ENCODE measurements around the gene TLE6.
"Not testable (repeated sequence)": the region's sequence is repeated elsewhere in the genome, so short reads cannot be mapped to it uniquely, and the experiment has no call there.

The TLE6 gene

DNA sequence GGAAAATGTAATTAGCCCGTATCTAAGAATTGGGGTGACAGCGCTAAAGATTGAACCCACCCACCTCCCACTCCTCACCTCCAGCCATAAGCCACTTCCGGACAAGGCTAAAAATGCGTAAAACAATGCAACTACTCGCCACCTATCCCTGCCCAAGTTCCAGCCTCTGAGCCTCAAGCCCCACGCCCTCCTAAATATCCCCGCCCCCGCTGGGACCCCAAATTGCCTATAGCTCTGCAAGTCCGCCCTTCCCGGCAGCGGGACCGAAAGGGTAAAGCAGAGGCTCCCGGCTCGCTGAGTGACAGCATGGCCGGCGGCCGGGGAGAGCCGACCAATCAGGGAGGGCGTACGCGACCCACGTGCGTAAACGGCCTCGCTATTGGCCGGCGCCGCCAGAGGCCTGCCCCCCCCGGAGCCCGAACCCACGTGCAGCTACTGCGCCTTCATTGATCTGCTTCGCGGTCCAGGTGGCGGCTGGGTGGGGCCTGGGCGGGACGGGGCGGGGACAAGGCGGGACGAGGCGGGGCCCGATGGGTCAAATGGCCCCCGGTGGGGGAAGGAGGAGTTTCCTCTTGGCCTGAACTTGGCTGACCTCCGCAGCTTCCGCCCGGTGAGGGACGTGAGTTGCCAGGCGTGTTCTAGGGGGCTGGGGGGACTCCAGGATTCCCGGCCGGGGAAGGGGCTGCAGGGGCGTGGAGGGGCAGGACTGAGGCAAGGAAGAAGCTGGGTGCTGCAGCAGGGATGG lies at the start of gene TLE6:
TSS of gene TLE6 (plus strand) at position 564 of the 745 bp plus-strand sequence. CDS start 670 bp downstream, outside the sequence.
- DNase-seq = peak; percentile 95 to 96

DNA sequence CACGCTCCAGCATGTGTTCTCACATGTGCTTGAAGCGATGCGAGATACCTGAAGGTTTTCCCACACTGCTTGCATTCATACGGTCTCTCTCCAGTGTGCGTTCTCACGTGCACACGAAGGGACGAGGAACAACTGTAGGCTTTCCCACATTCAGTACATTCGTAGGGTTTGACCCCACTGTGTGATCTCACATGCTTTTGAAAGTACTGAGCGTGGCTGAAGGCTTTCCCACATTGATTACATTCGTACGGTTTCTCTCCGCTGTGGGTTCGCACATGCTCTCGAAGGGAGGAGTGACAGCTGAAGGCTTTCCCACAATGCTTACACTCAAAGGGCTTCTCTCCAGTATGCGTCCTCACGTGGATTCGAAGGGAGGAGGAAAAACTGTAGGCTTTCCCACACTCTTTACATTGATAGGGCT lies 43.9 kb upstream of the TLE6 start:
- no peak for DNase-seq

DNA sequence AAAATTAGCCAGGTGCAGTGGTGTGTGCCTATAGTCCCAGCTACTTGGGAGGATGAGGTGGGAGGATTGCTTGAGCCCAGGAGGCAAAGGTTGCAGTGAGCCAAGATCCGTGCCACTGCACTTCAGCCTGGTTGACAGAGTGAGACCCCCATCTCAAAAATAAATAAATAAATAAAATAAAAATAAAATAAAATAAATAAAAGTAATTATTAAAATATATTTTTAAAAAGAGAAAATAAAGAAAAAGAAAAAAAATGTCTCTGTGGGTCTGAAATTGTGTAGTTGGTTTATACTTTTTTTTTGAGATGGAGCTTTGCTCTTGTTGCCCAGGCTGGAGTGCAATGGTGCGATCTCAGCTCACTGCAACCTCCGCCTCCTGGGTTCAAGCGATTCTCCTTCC lies 41.5 kb upstream of the TLE6 start:
- DNase-seq = not testable (repeated sequence)

DNA sequence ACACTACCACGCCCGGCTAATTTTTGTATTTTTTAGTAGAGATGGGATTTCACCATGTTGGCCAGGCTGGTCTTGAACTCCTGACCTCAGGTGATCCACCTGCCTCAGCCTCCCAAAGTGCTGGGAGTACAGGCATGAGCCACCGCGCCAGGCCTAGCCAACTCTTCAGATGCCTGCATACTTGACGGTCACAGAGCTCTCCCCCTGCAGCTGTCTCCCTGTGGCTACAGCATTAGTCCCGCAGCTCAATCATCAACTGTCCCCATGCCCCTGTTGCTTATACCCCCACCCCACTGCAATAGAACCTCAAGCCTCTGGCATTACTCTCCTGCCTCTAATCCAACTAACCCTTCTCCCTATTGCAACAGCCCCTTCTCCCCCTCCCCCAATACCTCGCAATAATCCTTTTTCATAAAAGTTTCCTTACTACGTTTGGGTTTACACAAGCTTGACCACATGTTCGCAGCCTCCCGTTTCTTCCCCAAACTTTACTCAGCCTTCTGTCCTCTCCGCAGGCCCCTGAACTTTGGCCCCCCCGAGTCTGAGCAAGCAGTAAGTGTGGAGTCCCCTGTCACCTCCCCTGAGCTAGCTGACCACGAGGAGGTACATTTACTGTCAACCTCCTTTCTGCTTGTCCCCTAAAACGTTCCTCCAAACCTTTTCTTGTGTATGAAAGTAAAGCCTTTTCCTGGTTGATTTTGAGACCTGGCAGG lies 34.3 kb upstream of the TLE6 start:
- DNase-seq = no peak

DNA sequence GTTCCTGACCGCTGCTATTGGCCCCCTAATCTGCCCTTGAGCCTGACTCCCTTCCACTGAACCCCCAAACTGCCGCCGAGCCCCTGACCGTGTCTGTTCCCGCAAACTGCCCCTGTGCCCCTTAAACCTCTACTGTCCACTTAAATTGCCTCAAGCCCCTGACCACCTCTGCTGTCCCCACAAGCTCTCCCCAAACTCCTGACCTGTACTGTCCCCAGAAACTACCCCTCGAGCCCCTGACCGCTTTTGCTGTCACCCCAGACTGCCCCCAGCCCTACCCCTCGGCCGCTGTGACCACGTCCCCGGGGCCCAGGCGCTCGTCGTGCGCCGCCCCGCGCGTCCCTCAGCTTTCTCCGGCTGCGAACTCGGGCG lies 33.0 kb upstream of the TLE6 start:
- DNase-seq = no peak

DNA sequence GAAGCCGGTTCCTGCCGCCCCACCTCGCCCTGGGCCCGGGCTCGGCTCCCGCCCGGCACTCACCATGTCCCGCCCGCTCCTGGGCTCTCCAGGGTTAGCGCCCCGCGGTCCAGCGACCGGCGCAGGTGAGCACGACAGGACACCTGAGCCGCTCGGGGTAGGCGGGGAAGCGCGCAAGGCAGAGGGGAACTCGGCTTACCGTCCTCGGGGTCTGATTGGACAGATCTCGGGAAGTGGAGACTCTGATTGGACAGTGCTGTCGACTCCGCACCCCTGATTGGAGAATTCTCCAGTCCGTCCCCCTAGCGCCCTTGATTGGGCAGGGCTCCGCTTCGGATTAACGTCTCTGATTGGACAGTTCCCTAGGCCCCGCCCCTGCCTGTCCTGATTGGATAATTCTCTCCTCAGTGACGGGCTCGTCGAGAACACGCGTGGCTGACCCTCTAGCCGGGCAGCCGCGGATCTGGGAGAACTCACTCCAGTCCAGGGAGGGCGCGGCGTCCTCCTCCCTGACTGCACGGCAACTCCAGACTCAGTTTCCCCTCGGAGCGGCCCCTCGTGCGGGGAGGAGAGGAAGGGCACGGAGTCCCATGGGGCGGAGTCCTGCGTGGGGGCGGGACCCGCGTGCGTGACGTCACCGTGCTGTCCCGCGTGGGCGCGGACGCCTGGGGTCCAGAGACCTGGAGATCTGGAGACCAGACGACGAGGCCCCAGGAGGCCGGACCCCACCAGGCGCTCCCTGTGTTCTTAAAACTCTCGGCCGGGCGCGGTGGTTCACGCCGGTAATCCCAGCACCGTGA lies 32.4 kb upstream of the TLE6 start, which contains the start of gene ZNF77:
TSS of gene ZNF77 (minus strand) at position 197 of the 800 bp plus-strand sequence. CDS start at position 66, 131 bp downstream.
- peak; percentile 99 for DNase-seq

DNA sequence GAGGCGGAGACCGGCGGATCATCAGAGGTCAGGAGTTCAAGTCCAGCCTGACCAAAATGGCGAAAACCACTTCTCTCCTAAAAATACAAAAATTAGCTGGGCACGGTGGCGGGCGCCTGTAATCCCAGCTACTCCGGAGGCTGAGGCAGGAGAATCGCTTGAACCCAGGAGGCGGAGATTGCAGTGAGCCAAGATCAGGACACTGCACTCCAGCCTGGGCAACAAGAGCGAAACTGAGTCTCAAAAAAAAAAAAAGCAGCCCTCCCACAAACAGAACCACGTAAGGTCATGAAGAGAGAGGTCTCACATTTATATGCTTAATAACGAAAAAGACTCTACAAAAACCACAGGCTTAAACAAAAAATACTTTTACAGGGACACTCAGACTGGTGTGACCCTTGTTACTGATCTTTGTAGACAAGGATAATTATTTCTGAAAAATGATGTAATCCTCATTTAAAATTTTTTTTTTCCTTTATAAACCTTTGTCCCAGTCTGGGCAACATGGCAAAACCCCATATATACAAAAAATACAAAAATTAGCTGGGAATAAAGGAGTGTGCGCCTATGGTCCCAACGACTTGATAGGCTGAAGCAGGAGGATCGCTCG lies 31.7 kb upstream of the TLE6 start:
- DNase-seq = no peak

DNA sequence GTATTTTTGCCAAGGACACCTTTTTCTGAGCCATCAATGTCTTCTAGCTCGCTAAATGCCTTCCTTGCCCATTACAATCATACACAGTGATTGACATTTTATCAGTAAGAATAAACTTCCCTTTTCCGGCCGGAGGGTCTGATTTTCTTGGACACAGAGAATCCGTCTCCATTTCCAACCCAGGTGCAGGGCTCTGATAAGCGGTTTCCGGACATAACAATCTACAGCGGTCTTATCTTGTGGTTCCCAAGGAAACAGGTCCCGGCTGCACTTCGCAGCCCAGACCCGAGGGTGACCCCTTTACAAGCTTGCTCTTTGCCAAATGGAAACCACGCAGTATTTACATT lies 27.5 kb upstream of the TLE6 start:
- DNase-seq = peak in 1 of 2 donors; percentile 2

DNA sequence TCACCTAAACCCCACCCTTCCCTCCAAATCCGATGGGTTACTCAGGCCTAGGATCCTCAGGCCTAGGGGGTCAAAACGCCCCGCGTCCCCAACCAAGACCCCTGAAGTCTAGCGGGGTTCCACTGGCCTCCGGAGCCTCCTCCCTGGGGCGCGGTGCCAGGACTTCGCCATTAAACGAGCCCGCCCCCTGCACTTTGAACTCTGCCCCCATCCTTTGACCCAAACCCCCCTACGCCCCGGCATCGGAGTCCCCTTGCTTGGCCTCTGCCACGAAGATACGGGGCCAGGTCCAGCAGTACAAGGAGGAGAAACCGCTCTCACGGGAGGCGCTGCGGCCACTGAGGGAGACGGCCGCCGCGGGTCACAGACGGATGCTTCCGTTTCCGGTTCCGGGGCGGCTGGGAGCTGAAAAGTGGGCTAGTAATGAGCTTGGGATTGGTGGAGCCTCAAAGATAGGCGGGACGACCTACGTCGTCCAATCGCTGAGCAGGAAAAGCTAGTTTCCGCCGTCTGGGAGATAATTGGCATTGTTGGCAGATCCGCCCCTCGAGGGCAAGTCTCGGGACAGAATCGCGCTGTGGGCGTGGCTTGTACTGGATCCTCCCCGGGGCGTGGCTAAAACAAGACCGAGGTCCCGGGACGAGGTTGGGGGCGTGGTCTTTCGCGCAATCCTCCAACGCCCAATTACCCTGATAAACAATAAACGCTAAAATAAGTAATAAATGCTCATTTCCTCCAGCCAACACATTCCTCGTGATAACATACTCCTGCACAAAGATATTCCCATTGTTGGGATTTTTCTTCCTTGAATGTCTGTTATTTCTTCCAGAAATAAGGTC lies 26.9 kb upstream of the TLE6 start:
- peak; percentile 100 for DNase-seq

DNA sequence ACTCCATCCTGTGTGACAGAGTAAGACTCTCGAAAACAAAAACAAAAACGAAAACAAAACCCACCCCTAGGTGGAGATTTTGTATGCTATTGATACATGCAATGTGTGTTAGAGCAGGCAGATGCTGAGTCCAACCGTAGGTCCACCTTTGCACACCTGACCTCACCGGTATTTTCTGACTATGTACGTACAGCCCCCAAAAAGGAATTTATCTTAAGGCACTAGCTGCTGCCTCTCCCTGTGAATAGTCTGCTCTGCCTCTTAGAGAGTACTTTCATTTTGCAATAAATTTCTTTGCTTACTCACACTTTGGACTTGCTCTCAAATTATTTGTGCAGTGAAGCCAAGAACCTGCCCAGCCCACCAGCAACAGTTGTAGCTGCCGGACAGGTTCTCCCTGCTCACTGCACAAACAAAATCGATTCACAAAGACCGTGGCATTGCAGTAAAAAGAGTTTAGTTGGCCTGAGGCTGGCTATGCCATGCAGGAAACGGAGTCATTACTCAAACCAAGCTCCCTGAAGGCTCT lies 24.3 kb upstream of the TLE6 start:
- DNase-seq = no peak

DNA sequence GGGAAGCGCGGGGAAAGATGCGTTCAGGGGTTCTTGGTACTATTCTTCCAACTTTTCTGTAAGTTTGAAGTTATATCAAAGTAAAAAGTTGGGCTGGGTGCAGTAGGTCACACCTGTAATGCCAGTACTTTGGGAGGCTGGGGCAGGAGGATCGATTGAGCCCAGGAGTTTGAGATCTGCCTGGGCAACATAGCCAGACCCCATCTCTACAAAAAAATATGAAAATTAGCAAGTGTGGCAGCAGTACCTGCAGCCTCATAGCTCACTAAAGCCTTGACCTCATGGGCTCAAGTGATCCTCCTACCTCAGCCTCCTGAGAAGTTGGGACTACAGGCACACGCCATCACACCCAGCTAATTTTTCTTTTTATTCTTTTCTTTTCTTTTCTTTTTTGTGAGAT lies 20.2 kb upstream of the TLE6 start:
- no peak for DNase-seq

DNA sequence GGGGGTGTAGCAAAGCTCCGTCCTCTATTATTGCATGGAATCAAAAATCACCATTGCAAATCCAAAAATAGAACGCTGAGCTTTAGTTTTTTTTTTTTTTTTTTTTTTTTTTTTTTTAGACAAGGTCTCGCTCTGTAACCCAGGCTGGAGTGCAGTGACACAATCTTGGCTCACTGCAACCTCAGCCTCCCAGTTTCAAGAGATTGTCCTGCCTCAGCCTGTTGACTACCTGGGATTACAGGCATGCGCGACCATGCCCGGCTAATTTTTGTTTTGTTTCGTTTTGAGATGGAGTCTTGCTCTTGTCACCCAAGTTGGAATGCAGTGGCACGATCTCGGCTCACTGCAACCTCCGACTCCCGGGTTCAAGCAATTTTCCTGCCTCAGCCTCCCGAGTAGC lies 17.2 kb upstream of the TLE6 start:
- DNase-seq = no peak

DNA sequence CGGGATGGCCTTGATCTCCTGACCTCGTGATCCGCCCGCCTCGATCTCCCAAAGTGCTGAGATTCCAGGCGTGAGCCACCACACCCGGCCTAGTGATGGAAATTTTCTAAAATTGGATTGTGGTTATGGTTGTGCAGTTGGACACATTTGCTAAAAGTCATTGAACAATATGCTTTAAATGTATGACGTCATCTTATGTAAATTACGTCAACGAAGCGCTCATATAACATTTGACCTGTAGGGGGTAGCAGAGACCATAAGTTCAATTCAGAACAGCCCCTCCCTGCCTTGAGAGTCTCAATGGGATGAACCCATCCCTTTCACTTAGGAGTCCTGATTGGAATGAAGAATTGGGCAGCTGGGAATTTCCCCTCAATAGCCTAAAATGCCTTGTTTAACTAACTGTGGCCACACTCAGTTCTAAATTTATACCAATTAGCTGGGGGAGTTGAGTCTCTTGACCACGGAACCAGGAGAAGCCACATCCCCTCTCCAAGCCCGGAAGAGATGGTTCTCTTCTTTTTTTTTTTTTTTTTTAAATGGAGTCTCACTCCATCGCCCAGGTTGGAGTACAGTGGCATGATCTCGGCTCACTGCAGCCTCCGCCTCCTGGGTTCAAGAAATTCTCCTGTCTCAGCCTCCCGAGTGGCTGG lies 15.2 kb upstream of the TLE6 start:
- peak; percentile 58 to 87 for DNase-seq

DNA sequence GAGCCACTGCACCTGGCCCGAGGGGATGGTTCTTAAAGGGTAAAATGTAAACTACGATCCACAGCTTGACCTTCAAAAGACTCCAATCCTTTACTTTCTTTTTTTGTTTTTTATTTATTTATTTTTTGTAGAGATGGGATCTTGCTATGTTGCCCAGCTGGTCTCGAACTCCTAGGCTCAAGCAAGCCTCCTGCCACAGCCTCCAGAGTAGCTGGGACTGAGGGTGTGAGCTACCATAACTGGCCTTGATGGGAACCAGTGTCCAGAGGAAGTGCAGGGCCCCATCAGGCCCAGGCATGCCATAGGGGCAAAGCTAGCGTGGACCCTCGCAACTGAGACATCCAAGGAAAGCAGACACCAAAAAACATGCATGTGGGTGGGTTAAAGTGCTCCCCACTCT lies 14.2 kb upstream of the TLE6 start:
- DNase-seq = no peak

DNA sequence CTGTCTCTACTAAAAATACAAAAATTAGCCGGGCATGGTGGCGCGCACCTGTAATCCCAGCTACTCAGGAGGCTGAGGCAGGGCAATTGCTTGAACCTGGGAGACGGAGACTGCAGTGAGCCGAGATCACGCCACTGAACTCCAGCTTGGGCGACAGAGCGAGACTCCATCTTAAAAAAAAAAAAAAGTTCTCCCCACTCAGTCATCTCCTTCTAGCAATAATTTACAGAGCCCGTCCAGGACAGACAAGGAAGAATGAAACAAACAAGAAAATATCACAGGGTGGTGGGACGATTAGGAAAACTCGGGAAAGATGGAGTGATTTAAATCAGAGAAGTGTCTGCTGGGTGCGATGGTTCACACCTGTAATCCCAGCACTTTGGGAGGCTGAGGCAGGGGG lies 13.7 kb upstream of the TLE6 start:
- DNase-seq = not testable (repeated sequence)

DNA sequence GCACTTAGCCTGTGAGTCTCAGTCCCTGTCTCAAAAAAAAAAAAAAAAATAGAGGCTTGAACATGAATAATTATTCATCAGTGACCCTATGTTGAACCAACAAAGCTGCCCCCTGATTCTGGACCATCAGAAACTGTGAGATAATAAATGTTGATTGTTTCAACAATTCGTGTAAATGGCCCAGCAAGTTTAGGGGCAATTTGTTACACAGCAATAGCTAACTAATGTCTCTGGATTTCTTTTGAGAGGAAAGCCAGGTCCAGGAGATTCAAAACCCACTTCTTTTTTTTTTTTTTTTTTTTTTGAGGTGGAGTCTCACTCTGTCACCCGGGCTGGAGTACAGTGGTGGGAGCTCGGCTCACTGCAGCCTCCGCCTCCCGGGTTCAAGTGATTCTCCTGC lies 12.5 kb upstream of the TLE6 start:
- no peak for DNase-seq

DNA sequence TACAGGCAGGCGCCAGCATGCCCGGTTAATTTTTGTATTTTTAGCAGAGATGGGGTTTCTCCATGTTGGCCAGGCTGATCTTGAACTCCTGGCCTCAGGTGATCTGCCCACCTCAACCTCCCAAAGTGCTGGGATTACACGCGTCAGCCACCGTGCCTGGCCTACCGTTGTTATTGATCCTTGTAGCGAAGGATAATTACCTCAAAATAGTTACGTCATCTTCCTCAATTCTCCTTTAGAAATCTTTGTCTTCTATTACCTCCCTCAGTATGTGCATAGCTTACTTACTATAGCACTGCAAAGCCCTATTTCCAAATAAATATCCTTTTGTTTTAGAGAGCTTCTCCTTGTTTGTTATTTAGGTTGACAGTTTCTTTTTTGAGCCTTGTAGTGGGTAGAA lies 9.4 kb upstream of the TLE6 start:
- no peak for DNase-seq

DNA sequence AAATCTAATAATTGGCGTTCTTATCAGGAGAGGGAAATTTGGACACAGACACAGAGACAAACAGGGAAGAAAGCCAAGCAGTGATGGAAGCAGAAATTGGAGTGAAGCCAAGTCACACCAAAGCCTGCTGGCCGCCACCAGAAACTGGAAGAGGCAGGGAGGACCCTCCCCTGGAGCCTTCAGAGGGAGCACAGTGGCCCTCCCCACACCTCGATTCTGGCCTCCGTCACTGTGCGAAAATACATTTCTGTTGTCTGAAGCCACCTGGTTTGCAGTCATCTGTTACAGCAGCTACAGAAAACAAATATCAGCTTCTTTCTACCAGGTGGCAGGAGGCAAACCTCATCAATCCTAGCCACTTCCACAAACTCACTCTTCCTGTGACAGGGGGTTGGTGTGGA lies 8.3 kb upstream of the TLE6 start:
- peak in 1 of 2 donors; percentile 11 for DNase-seq

DNA sequence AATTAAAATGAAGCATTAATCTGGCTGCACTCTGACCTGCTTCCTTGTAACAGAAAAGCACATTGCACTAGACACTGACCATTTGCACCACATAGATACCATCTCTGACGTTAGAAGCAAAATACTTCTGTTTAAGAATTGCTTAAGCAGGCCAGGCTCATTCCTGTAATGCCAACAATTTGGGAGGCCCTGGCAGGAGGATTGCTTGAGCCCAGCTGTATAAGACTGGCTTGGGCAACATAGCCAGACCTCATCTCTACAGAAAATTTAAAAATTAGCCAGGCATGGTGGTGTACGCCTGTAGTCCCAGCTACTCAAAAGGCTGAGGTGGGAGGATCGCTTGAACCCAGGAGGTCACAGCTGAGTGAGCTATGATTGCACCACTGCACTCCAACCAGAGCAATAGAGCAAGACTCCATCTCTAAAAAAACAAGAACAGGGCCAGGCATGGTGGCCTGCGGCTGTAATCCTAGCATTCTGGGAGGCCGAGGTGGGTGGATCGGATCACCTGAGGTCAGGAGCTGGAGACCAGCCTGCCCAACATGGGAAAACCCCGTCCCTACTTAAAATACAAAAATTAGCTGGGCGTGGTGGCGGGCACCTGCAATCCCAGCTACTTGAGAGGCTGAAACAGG lies 7.0 kb upstream of the TLE6 start:
- DNase-seq = no peak

DNA sequence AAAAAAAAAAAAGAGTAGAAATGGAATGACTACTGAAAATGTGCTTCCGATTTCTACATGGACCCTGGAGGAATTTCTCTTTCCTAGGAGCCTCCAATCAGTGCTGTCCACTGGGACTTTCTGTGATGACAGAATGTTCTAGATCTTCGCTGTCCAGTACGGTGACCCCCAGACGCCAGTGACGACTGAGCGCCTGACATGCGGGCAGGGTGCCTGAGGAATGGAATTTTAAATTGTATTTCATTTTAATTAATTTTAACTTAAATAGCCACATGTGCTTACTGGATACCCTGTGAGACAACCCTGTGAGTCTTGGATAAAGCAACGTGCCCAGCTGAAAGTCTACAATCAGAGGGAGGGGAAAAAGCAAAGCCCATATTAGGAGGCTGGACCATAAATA lies 4.1 kb upstream of the TLE6 start:
- no peak for DNase-seq
